CD4-positive, alpha-beta T cell (primary cell): Measurements from ENCODE around the gene APAF1. TPM values are rescaled to one million over a fixed set of nuclear protein-coding genes. Genes with fewer than 3 reads are reported as not detected.
A peak's percentile ranks its signal among the peaks of the same experiment; 100 is the strongest.
"Not testable (repeated sequence)": the region's sequence is repeated elsewhere in the genome, so short reads cannot be mapped to it uniquely, and the experiment has no call there.

ENCODE experiments used
- ATAC-seq: fragments of 200-7000 bp; cut with Tn5 transposase; one replicate; pipeline ENCODE4 v1.10.0; 2022; ENCODE audit warnings: mild to moderate bottlenecking; ENCODE audit not compliant: poor library complexity
- CTCF ChIA-PET: fragments of 350-600 bp; sonication (Branson Sonifier 250); formaldehyde crosslinking; loops from one replicate; lab custom pipeline; 2021; ENCODE audit warnings: antibody characterized with exemption, inconsistent platforms; lab: Charles Lee
- POLR2A ChIA-PET: fragments of 350-600 bp; sonication (Branson Sonifier 250); formaldehyde crosslinking; loops from one replicate; lab custom pipeline; 2021; ENCODE audit warnings: antibody characterized with exemption, inconsistent platforms; lab: Charles Lee
- DNase-seq, 14 experiments: peaks; one replicate each; pipeline ENCODE4 v3.0.0-alpha.2; 2013 to 2020; ENCODE audit warnings: mixed read lengths in 2 of 14
- H3K27ac ChIP-seq, 2 donors: one replicate each; pipeline versions ENCODE4 v1.5.1 to v1.7.0; 2013; ENCODE audit warnings: low read length in 2 of 2, low read depth in 1 of 2, mild to moderate bottlenecking in 1 of 2
- H3K27me3 ChIP-seq, 2 experiments: 1 replicate in 1 of 2; 2 replicates in 1 of 2; pipeline versions ENCODE4 v1.6.1 to v1.7.0; 2013; ENCODE audit warnings: low read length in 2 of 2, control low read depth in 1 of 2, mild to moderate bottlenecking in 1 of 2, moderate library complexity in 1 of 2; ENCODE audit not compliant: insufficient read depth in 2 of 2, control insufficient read depth in 1 of 2
- H3K36me3 ChIP-seq: one replicate; pipeline ENCODE4 v1.6.1; 2013; ENCODE audit warnings: low read length, control low read depth; ENCODE audit not compliant: insufficient read depth
- H3K4me1 ChIP-seq: one replicate; pipeline ENCODE4 v1.6.1; 2013; ENCODE audit warnings: low read length, control low read depth; ENCODE audit not compliant: insufficient read depth
- H3K4me3 ChIP-seq: one replicate; pipeline ENCODE4 v1.5.1; 2013; ENCODE audit warnings: mild to moderate bottlenecking, low read length, moderate library complexity
- H3K9me3 ChIP-seq, 2 experiments: 1 replicate in 1 of 2; 2 replicates in 1 of 2; pipeline versions ENCODE4 v1.6.1 to v1.7.0; 2013; ENCODE audit warnings: low read length in 2 of 2, mild to moderate bottlenecking in 2 of 2, control low read depth in 1 of 2, moderate library complexity in 1 of 2; ENCODE audit not compliant: control insufficient read depth in 1 of 2, insufficient read depth in 1 of 2
- H3K27ac Mint-ChIP-seq: one replicate; pipeline ENCODE4 v1.8.0; 2020; ENCODE audit warnings: mixed read lengths
- H3K27me3 Mint-ChIP-seq: one replicate; pipeline ENCODE4 v1.8.0; 2021; ENCODE audit warnings: mixed read lengths
- H3K36me3 Mint-ChIP-seq: one replicate; pipeline ENCODE4 v1.8.0; 2021; ENCODE audit warnings: low read depth, mixed read lengths
- H3K4me1 Mint-ChIP-seq: one replicate; pipeline ENCODE4 v1.8.0; 2021; ENCODE audit warnings: low read depth, mixed read lengths
- H3K4me3 Mint-ChIP-seq: one replicate; pipeline ENCODE4 v1.8.0; 2020; ENCODE audit warnings: mild to moderate bottlenecking, mixed read lengths
- H3K9me3 Mint-ChIP-seq: one replicate; pipeline ENCODE4 v1.8.0; 2020; ENCODE audit warnings: mixed read lengths
- intact Hi-C, 2 experiments: fragments of 100-400 bp; cut with DNase I in 1 of 2; cut with micrococcal nuclease in 1 of 2; formaldehyde crosslinking; loops; one replicate each; pipeline versions ENCODE4 v1.15.1 to v1.9.0; 2023 to 2025; cut with DNase I, micrococcal nuclease
- polyA plus RNA-seq, 2 donors: library from polyadenylated mRNA; unstranded; fragments of 120-200 nt; gene quantifications; one replicate each; pipeline ENCODE4 v1.2.1, GENCODE V29; 2013
- total RNA-seq, 174 experiments: library from RNA in 2 of 174; stranded (reverse) in 2 of 174; gene quantifications; one replicate each; pipeline ENCODE4 v1.2.3 and lab custom pipeline; 2021 to 2026
- TF ChIP-seq, protein P1 (sequence below): fragments of 200-600 bp; IDR thresholded peaks from one replicate; pipeline ENCODE4 v1.8.0; 2022; ENCODE audit warnings: antibody characterized with exemption, mild to moderate bottlenecking

Gene APAF1
- total RNA-seq (10 to 100 TPM; 13.5 to 14.5 TPM), total RNA-seq (lab: John Stamatoyannopoulos, UW) (7.8 to 101 (median 45.3) reads per million in 172 experiments)
- 24.1 TPM for polyA plus RNA-seq (2013, experiment 1 of 2)
- polyA plus RNA-seq (2013, experiment 2 of 2), result 24.6 TPM

DNA sequence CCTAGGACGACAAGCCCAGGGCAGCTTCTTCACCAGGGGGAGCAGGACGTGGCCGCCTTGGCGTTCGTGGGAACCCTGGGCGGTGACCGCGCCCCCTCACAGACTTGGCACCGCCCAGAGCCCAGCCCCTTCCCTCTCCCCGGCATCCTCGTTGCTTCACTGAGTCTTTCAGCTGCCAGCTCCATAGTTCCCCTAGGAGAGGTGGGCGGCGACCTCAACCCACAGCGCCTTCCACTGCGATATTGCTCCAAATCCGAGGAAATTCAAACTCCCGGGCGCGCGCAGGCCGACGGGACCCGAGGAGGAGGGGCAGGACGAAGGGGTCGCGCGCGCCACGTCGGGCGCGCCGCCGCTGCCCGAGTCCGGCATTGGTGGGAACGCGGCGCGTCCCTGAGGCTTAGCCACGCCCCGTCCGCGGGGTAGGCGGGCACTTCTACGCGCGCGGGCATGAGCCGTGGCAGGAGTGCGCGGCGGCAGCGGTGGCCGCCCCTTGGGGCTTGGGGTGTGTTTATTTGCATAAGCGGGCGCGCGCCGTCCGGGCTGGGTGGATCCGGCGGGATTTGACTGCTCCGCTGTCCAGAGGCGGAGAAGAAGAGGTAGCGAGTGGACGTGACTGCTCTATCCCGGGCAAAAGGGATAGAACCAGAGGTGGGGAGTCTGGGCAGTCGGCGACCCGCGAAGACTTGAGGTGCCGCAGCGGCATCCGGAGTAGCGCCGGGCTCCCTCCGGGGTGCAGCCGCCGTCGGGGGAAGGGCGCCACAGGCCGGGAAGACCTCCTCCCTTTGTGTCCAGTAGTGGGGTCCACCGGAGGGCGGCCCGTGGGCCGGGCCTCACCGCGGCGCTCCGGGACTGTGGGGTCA lies at the start of gene APAF1, which contains the start of gene IKBIP:
TSS of gene APAF1 (plus strand) at position 579 of the 860 bp plus-strand sequence. CDS start 3,070 bp downstream, outside the sequence.
TSS of gene IKBIP (minus strand) at position 77 of the 860 bp plus-strand sequence. CDS start 87 bp downstream, outside the sequence.
- Histone ChIP-seq H3K4me1 (peaks cover 22% of the 10 kb centered on the region), H3K36me3 (peaks cover 14% of the 10 kb centered on the region), H3K27me3 (no peaks in the 10 kb centered on the region), H3K9me3 (no peaks in the 10 kb centered on the region), H3K27ac (peak within 1 kb of the TSS; percentile 55 to 71), H3K4me3 (peak within 1 kb of the TSS; percentile 89)
- intact Hi-C loops, result loop anchor here (1.0 to 10.0 kb wide), 5 partner anchors 51 to 1620 kb away; partner anchors contain the start of genes DEPDC4 (in 1 of the 2), SCYL2 (in 1 of the 2), SLC25A3 (in 1 of the 2) and TMPO (in 1 of the 2)
- Mint-ChIP-seq H3K36me3 (peaks cover 31% of the 10 kb centered on the region), H3K27ac (peak within 1 kb of the TSS; percentile 91), H3K9me3 (no peaks in the 10 kb centered on the region), H3K4me3 (peak within 1 kb of the TSS; percentile 99), H3K27me3 (no peaks in the 10 kb centered on the region), H3K4me1 (peaks cover 32% of the 10 kb centered on the region)
- ChIA-PET CTCF (interaction anchor here (0.6 to 2.3 kb wide), 4 partner anchors 9 to 93 kb away, joined by 4 to 7 read pairs (median 5); no protein-coding TSS in a partner anchor), POLR2A (interaction anchor here (1.0 to 4.8 kb wide), 6 partner anchors 9 to 142 kb away, joined by 3 to 70 read pairs (median 8); partner anchors contain the start of genes SLC25A3 and TMPO)
- ATAC-seq, result peak; percentile 91
- DNase-seq, result peak; percentile 91 to 98 (median 97)
- TF ChIP-seq, protein P1, sequence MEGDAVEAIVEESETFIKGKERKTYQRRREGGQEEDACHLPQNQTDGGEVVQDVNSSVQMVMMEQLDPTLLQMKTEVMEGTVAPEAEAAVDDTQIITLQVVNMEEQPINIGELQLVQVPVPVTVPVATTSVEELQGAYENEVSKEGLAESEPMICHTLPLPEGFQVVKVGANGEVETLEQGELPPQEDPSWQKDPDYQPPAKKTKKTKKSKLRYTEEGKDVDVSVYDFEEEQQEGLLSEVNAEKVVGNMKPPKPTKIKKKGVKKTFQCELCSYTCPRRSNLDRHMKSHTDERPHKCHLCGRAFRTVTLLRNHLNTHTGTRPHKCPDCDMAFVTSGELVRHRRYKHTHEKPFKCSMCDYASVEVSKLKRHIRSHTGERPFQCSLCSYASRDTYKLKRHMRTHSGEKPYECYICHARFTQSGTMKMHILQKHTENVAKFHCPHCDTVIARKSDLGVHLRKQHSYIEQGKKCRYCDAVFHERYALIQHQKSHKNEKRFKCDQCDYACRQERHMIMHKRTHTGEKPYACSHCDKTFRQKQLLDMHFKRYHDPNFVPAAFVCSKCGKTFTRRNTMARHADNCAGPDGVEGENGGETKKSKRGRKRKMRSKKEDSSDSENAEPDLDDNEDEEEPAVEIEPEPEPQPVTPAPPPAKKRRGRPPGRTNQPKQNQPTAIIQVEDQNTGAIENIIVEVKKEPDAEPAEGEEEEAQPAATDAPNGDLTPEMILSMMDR, result no peak

DNA sequence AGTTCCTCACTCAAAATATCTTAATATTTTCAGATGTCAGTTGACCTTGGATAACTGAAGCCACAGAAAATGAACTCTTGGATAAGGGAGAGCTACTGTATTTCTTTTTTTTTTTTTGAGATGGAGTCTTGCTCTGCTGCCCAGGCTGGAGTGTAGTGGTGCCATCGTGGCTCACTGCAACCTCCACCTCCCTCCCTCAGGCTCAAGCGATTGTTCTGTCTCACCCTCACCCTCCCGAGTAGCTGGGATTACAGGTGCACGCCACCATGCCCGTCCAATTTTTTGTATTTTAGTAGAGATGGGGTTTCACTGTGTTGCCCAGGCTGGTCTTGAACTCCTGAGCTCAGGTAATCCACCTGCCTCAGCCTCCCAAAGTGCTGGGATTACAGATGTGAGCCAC lies 47.8 kb upstream of the APAF1 start:
- Mint-ChIP-seq H3K27ac (peak overlapping the region; percentile 93), H3K36me3 (peaks cover 90% of the 10 kb centered on the region), H3K4me1 (peaks cover 39% of the 10 kb centered on the region), H3K4me3 (peak overlapping the region; percentile 6)
- H3K9me3 ChIP-seq, H3K9me3 Mint-ChIP-seq, H3K4me3 ChIP-seq, DNase-seq, H3K27ac ChIP-seq, ATAC-seq, H3K27me3 ChIP-seq, H3K27me3 Mint-ChIP-seq, intact Hi-C loops: not testable (repeated sequence)
- ChIA-PET CTCF (interaction anchor here (1.2 kb wide), 1 partner anchor 31 kb away, joined by 6 read pairs; no protein-coding TSS in a partner anchor), POLR2A (interaction anchor here (0.6 to 6.3 kb wide), 2 partner anchors 34 to 48 kb away, joined by 4 to 70 read pairs; partner anchors contain the start of genes APAF1 and IKBIP)
- H3K4me1 ChIP-seq, result peaks cover 20% of the 10 kb centered on the region
- peaks cover 59% of the 10 kb centered on the region for H3K36me3 ChIP-seq

DNA sequence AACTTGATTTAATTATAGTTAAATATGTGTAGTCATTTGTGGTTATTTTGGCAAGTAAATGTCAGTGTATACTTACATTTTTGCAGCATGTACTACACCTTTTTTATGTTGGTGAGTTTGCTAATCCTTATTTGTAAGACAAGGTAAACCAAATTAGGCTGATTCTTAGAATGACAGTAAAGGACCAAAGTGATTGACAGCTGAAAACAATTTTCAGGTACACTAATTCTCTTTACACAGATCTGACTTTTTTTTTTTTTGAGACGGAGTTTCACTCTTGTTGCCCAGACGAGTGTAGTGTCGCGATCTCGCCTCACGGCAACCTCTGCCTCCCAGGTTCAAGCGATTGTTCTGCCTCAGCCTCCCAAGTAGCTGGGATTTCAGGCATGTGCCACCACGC lies 43.2 kb upstream of the APAF1 start:
- Histone ChIP-seq H3K36me3 (peaks cover 72% of the 10 kb centered on the region), H3K4me3 (no peak overlapping the region), H3K4me1 (peaks cover 6% of the 10 kb centered on the region), H3K9me3 (no peaks in the 10 kb centered on the region), H3K27me3 (no peaks in the 10 kb centered on the region), H3K27ac (no peak overlapping the region)
- Mint-ChIP-seq H3K27me3 (no peaks in the 10 kb centered on the region), H3K27ac (peak overlapping the region; percentile 30), H3K36me3 (peaks cover 73% of the 10 kb centered on the region), H3K4me1 (peaks cover 8% of the 10 kb centered on the region), H3K9me3 (no peaks in the 10 kb centered on the region), H3K4me3 (no peak overlapping the region)
- ATAC-seq, result no peak
- DNase-seq, result no peak
- POLR2A ChIA-PET, result interaction anchor here (2.3 kb wide), 1 partner anchor 8 kb away, joined by 15 read pairs; the partner anchor contains the start of gene SLC25A3
- TF ChIP-seq, protein P1, result no peak
- CTCF ChIA-PET, result interaction anchor here (1.7 kb wide), 1 partner anchor 35 kb away, joined by 3 read pairs; no protein-coding TSS in a partner anchor
- intact Hi-C loops, result no loop called here
